ENCODE measurements around the gene KRABD2.

The KRABD2 gene

DNA sequence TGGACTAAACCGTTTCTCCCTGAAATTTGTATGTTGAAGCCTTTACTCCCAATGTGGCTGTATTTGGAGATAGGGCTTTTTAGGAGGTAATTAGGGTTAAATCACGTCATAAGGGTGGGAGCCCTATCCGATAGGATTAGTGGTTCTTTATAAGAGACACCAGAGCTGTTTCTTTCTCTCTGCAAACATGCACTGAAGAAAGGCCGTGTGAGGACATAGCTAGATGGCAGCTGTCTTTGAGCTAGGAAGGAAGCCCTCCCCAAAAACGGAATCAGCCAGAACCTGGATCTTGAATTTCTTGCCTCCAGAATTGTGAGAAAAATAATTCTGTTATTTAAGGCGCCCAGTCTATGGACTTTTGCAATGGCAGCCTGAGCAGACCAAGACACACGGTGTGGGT is 22.8 kb downstream of the KRABD2 start:
- Histone ChIP-seq H3K9me3 (ENCODE audit: control insufficient read depth, low read depth, low read length) (no peaks in the 10 kb centered on the region), H2AK5ac (ENCODE audit: insufficient read length, low read length) (no peak overlapping the region), H2BK12ac (ENCODE audit: insufficient read length, low read depth, low read length) (no peak overlapping the region), H3K18ac (ENCODE audit: insufficient read length, low read depth, low read length) (no peak overlapping the region), H4K5ac (ENCODE audit: insufficient read length, low read depth, low read length) (no peak overlapping the region), H2AFZ (ENCODE audit: low read length) (no peak overlapping the region), H3K56ac (ENCODE audit: insufficient read length, low read depth, low read length) (no peak overlapping the region), H4K91ac (ENCODE audit: insufficient read length, low read depth, low read length) (no peak overlapping the region), H3K4me1 (ENCODE audit: insufficient read depth, low read length) (no peaks in the 10 kb centered on the region), H2BK120ac (ENCODE audit: low read depth, low read length, poor library complexity, severe bottlenecking) (no peak overlapping the region), H3K4me2 (ENCODE audit: insufficient read depth, insufficient read length, low read length) (no peak overlapping the region), H3K79me1 (ENCODE audit: insufficient read depth, low read depth, low read length, poor library complexity, severe bottlenecking) (no peaks in the 10 kb centered on the region), H3K27me3 (ENCODE audit: insufficient read depth, low read length) (no peaks in the 10 kb centered on the region), H2BK20ac (ENCODE audit: low read depth, low read length, poor library complexity, severe bottlenecking) (no peak overlapping the region), H3K9ac (ENCODE audit: extremely low read depth, insufficient read length, low read length) (no peak overlapping the region), H4K20me1 (ENCODE audit: control insufficient read depth, insufficient read depth, insufficient read length) (no peaks in the 10 kb centered on the region), H2BK5ac (ENCODE audit: insufficient read length, low read length) (no peak overlapping the region), H3K79me2 (ENCODE audit: insufficient read depth, low read length) (no peaks in the 10 kb centered on the region), H3K23ac (ENCODE audit: insufficient read length, low read depth, low read length) (no peak overlapping the region), H2BK15ac (ENCODE audit: low read depth, low read length) (no peak overlapping the region), H3T11ph (ENCODE audit: low read length) (no peak overlapping the region), H3K14ac (ENCODE audit: insufficient read depth, low read length) (no peak overlapping the region), H3K23me2 (ENCODE audit: insufficient read length, low read depth, low read length, poor library complexity, severe bottlenecking) (no peaks in the 10 kb centered on the region), H3K27ac (ENCODE audit: insufficient read length, low read depth, low read length) (no peak overlapping the region), H3K4ac (ENCODE audit: low read depth, low read length) (no peak overlapping the region), H4K8ac (replicated peaks; ENCODE audit: insufficient read length, low read depth, low read length) (no peak overlapping the region)
- no CpG with 5 or more reads among the region's 7 CpGs for WGBS (ENCODE audit: extremely low coverage, insufficient read length, low lambda C conversion rate)
- H3K27ac Mint-ChIP-seq, result 0 out of 7 replicates have a peak overlapping the region, but pooled peaks of 1 of the 3 experiments have one; percentile 26
- no peak overlapping the region for H3K4me3 Mint-ChIP-seq
- H3K36me3 Mint-ChIP-seq (ENCODE audit: insufficient read depth in 1 of 3, low read depth in 3 of 3), result no peaks in the 10 kb centered on the region; a peak in 1 of 7 replicates
- H3K4me1 Mint-ChIP-seq, result peaks cover 6% of the 10 kb centered on the region in 2 experiments
- H3K9me3 Mint-ChIP-seq, result peaks cover 0 to 3% of the 10 kb centered on the region in 2 experiments; a peak in 1 of 5 replicates
- no peaks in the 10 kb centered on the region for H3K27me3 Mint-ChIP-seq (ENCODE audit: low read depth)
- no peak for DNase-seq
- TF ChIP-seq, protein P1, sequence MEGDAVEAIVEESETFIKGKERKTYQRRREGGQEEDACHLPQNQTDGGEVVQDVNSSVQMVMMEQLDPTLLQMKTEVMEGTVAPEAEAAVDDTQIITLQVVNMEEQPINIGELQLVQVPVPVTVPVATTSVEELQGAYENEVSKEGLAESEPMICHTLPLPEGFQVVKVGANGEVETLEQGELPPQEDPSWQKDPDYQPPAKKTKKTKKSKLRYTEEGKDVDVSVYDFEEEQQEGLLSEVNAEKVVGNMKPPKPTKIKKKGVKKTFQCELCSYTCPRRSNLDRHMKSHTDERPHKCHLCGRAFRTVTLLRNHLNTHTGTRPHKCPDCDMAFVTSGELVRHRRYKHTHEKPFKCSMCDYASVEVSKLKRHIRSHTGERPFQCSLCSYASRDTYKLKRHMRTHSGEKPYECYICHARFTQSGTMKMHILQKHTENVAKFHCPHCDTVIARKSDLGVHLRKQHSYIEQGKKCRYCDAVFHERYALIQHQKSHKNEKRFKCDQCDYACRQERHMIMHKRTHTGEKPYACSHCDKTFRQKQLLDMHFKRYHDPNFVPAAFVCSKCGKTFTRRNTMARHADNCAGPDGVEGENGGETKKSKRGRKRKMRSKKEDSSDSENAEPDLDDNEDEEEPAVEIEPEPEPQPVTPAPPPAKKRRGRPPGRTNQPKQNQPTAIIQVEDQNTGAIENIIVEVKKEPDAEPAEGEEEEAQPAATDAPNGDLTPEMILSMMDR (conservative IDR thresholded peaks at IDR 0.05), result no peak

Measured in H9 (cell line).